GM23338 (cell line): ENCODE data around the gene GART.
"Not testable (repeated sequence)": the region's sequence is repeated elsewhere in the genome, so short reads cannot be mapped to it uniquely, and the experiment has no call there.

Source experiments
- CREB1 ChIP-seq: fragments of 250-450 bp; sonication (Bioruptor Pico); IDR thresholded peaks from 2 replicates; pipeline ENCODE4 v1.5.0; 2020; ENCODE audit warnings: low read depth, mild to moderate bottlenecking, moderate library complexity
- CTCF ChIP-seq, 2 experiments: fragments of 200-600 bp in 1 of 2; sonication (generic) in 1 of 2; conservative IDR thresholded peaks; 2 replicates each; pipeline versions ENCODE4 v1.5.1 to v1.6.1; 2016 to 2017; ENCODE audit warnings: antibody characterized with exemption in 2 of 2, low read depth in 2 of 2, mild to moderate bottlenecking in 2 of 2, moderate library complexity in 1 of 2
- ETS1 ChIP-seq: IDR thresholded peaks from 2 replicates; pipeline ENCODE4 v1.6.1; 2016; ENCODE audit warnings: antibody characterized with exemption
- EZH2 ChIP-seq: fragments of 200-600 bp; sonication (generic); IDR thresholded peaks from one replicate; pipeline ENCODE4 v1.8.0; 2017; ENCODE audit warnings: antibody characterized with exemption, mild to moderate bottlenecking, low read depth; ENCODE audit not compliant: unreplicated experiment
- EZH2phosphoT487 ChIP-seq: fragments of 200-600 bp; sonication (generic); IDR thresholded peaks from one replicate; pipeline ENCODE4 v1.8.1; 2018; ENCODE audit warnings: antibody characterized with exemption; ENCODE audit not compliant: unreplicated experiment
- POLR2AphosphoS5 ChIP-seq: IDR thresholded peaks from 2 replicates; pipeline ENCODE4 v1.6.1; 2016; ENCODE audit warnings: antibody characterized with exemption, low read depth
- REST ChIP-seq: IDR thresholded peaks from one replicate; pipeline ENCODE4 v1.6.1; 2018; ENCODE audit warnings: antibody characterized with exemption; ENCODE audit not compliant: unreplicated experiment
- ZNF114 ChIP-seq: fragments of 250-450 bp; sonication (Bioruptor Pico); IDR thresholded peaks from 2 replicates; pipeline ENCODE4 v1.5.0; 2020; ENCODE audit warnings: mild to moderate bottlenecking, moderate library complexity
- ZNF331 ChIP-seq: fragments of 250-450 bp; sonication (Bioruptor Pico); IDR thresholded peaks from 2 replicates; pipeline ENCODE4 v1.5.0; 2020; ENCODE audit warnings: low read depth, mild to moderate bottlenecking, moderate library complexity

- TF ChIP-seq CTCF (conservative IDR thresholded peaks at IDR 0.05; ENCODE audit: low read depth in 2 of 2); EZH2; POLR2AphosphoS5; ETS1; EZH2phosphoT487; CREB1 (CRISPR knock-in tag); REST; ZNF331 (CRISPR knock-in tag); ZNF114 (CRISPR knock-in tag): not testable (repeated sequence)
These were observed 34.9 kb downstream of the GART start for GRCh38 chr21:33507003-33507402.
